ENCODE results near the gene E2F7. TPM values are rescaled to one million over a fixed set of nuclear protein-coding genes. Genes with fewer than 3 reads are reported as not detected.

E2F7 gene, protein sequence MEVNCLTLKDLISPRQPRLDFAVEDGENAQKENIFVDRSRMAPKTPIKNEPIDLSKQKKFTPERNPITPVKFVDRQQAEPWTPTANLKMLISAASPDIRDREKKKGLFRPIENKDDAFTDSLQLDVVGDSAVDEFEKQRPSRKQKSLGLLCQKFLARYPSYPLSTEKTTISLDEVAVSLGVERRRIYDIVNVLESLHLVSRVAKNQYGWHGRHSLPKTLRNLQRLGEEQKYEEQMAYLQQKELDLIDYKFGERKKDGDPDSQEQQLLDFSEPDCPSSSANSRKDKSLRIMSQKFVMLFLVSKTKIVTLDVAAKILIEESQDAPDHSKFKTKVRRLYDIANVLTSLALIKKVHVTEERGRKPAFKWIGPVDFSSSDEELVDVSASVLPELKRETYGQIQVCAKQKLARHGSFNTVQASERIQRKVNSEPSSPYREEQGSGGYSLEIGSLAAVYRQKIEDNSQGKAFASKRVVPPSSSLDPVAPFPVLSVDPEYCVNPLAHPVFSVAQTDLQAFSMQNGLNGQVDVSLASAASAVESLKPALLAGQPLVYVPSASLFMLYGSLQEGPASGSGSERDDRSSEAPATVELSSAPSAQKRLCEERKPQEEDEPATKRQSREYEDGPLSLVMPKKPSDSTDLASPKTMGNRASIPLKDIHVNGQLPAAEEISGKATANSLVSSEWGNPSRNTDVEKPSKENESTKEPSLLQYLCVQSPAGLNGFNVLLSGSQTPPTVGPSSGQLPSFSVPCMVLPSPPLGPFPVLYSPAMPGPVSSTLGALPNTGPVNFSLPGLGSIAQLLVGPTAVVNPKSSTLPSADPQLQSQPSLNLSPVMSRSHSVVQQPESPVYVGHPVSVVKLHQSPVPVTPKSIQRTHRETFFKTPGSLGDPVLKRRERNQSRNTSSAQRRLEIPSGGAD
- 10 to 100 TPM in 1 of 4 donors, 1 to 10 TPM in 3; 1.2 to 17.3 (median 3.7) TPM for total RNA-seq

DNA sequence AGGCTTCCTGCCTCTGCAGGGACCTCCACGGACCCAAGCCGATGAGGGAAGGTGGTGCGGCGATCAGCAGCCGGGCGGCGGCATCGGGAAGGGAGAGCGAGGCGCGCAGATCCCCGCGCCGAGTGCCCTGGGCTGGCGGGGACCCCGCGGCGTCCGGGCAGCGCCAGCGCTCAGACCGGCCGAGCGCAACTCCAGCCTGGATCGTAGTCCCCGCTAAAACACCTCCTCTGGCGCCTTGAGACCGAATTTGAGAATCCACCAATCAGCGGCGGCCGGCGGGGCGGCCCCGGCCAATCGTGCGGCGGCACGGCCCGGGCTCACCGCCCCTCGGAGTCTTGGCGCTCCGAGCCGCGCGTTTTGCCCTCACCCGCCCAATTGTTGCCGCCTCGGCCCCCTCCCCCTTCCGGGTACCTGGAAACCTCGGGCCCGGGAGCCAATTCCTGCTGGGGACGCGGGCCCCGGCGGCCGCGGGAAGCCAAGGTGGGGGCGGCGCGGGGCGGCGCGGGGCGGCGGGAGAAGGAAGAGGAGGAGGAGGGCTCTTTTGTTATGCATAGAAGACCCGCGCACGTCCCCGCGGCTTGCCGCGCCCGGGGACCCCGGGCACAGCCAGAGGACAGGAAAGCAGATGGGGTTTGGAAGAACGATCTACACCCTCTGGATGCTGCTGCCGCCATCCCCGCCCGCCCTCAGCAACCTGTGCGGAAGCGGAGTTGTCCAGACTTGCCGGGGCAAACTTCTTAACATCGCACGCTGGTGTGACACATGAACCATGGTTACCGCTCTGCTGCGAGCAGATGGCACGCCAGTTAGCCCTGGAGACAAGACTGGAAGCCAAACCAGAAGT is at the start of gene E2F7:
TSS of gene E2F7 (minus strand) at position 209 of the 844 bp plus-strand sequence. CDS start 934 bp downstream, outside the sequence.
- Histone ChIP-seq H3K9me3 (no peaks in the 10 kb centered on the region), H3K27me3 (no peaks in the 10 kb centered on the region), H3K4me3 (peak within 1 kb of the TSS; percentile 65 to 76 (median 72)), H3K4me1 (peaks cover 0 to 12% (median 0%) of the 10 kb centered on the region in 4 donors), H3K27ac (peak within 1 kb of the TSS in 1 of 4 donors; percentile 44), H3K36me3 (no peaks in the 10 kb centered on the region)
- peak; percentile 73 to 92 (median 90) for DNase-seq
- TF ChIP-seq CTCF (IDR thresholded peaks at IDR 0.05) (no peak), POLR2A (IDR thresholded peaks at IDR 0.05) (no peak)

- H3K4me1 ChIP-seq = no peaks in the 10 kb centered on the region
- no peaks in the 10 kb centered on the region for H3K36me3 ChIP-seq
- H3K27me3 ChIP-seq = no peaks in the 10 kb centered on the region
- H3K9me3 ChIP-seq = no peaks in the 10 kb centered on the region
- no peak overlapping the region for H3K4me3 ChIP-seq
- TF ChIP-seq CTCF (IDR thresholded peaks at IDR 0.05) (no peak), POLR2A (IDR thresholded peaks at IDR 0.05) (no peak)
- DNase-seq = no peak
- no peak overlapping the region for H3K27ac ChIP-seq
Measured at GRCh38 chr12:77113971-77114370, 48.6 kb upstream of the E2F7 start.

DNA sequence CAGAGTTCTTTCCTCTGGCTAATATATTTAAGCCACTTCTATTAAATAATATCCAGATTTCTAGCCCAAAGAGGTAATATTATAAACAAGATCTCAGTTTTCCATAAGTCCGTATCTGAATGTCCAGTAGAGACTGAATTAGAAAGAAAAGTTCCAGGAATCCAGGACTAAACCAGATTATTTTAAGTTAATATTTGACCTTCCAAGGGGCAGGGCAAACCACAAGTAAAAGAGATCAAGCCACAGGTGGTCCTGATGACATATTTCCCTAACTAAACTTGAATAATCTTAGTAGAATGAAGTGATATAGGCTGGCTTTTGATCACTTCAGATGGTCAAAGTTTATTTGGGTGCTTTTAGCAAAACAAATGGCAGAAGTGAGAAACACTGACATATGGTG is 43.3 kb upstream of the E2F7 start:
- no peak for DNase-seq
- Histone ChIP-seq H3K27me3 (no peaks in the 10 kb centered on the region), H3K4me3 (no peak overlapping the region), H3K4me1 (no peaks in the 10 kb centered on the region), H3K27ac (no peak overlapping the region), H3K36me3 (no peaks in the 10 kb centered on the region), H3K9me3 (no peaks in the 10 kb centered on the region)
- TF ChIP-seq CTCF (IDR thresholded peaks at IDR 0.05) (no peak), POLR2A (IDR thresholded peaks at IDR 0.05) (no peak)

DNA sequence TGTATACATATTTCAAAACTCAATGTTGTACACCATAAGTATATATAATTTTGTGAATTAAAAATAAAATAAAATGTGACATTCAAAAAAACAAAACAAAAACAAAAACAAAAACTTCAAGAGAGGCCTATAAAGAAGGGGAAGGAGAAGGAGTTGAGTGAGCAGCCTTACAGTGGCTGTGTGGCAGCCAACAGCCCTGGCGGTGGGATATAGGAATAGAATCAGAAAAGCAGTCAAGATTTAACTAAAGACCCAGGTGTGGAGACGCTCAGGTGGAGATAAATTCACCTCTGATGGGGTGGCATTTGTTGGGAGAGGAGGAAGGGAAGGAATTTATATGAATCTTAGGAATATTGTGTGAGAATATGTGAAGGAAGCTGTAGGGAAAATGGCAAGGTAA is 41.8 kb upstream of the E2F7 start:
- no peak for DNase-seq
- no peaks in the 10 kb centered on the region for H3K4me1 ChIP-seq
- H3K27me3 ChIP-seq = no peaks in the 10 kb centered on the region
- no peaks in the 10 kb centered on the region for H3K36me3 ChIP-seq
- no peak for TF ChIP-seq CTCF (IDR thresholded peaks at IDR 0.05)
- TF ChIP-seq POLR2A (IDR thresholded peaks at IDR 0.05) = no peak
- no peak overlapping the region for H3K4me3 ChIP-seq
- no peaks in the 10 kb centered on the region for H3K9me3 ChIP-seq
- no peak overlapping the region for H3K27ac ChIP-seq

DNA sequence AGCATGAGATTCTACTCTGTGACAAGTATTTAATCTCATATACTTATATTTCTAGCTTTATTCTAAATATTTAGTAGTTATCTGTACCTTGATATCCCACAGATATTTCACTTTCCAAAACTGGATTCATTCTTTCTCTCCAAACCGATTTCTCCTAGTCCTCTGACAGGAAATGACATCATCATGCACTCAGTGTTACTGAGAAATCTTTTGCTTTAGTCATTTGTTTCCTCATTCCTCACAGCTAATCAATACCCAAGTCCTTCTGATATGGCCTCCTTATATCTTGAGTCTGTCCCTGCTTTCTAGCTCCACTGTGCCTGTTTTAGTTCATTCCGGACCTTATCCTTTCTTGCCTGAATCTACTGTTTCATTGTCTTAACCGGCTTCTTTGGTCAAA is 39.4 kb upstream of the E2F7 start:
- no peak overlapping the region for H3K27ac ChIP-seq
- no peaks in the 10 kb centered on the region for H3K9me3 ChIP-seq
- no peak for DNase-seq
- H3K27me3 ChIP-seq = no peaks in the 10 kb centered on the region
- H3K4me1 ChIP-seq = no peaks in the 10 kb centered on the region
- H3K4me3 ChIP-seq = no peak overlapping the region
- H3K36me3 ChIP-seq = no peaks in the 10 kb centered on the region
- TF ChIP-seq CTCF (IDR thresholded peaks at IDR 0.05) (no peak), POLR2A (IDR thresholded peaks at IDR 0.05) (no peak)
